ENCODE data around the gene SCARF2. TPM values are rescaled to one million over a fixed set of nuclear protein-coding genes. Genes with fewer than 3 reads are reported as not detected.

The SCARF2 gene
- total RNA-seq, 1 experiment from 2014 or later, result 10.8 TPM

DNA sequence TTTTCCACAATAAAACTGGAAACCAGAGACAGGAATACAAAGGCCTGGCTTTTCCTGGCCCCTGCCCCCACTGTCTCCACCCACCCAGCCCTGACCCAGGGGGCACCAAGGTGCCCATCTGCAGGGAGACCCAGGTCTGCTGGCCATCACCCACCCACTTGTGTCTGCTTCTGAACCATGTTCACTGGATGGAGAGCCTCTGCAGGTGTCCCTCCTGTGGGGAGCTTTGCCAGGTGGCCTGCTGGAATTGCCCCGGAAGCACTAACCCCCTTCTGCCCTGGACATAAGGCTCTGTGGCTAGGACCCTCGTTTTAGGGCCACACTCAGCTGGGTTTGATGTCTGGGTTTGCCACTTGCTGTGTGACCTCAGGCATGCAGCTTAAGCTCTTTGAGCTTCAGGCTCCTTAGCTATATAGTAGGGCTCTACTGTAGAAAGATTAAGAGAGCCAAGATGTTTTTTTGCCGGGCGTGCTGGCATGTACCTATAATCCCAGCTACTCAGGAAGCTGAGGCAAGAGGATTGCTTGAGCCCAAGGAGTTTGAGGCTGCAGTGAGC lies 3.9 kb downstream of the SCARF2 start:
- Histone ChIP-seq H3K23me2 (ENCODE audit: insufficient read length, low read depth, low read length, poor library complexity, severe bottlenecking) (peaks cover 24% of the 10 kb centered on the region), H3K9me3 (ENCODE audit: control insufficient read depth, low read depth, low read length) (no peaks in the 10 kb centered on the region), H3K79me1 (ENCODE audit: insufficient read depth, low read depth, low read length, poor library complexity, severe bottlenecking) (no peaks in the 10 kb centered on the region), H3K23ac (ENCODE audit: insufficient read length, low read depth, low read length) (no peak overlapping the region), H3K14ac (ENCODE audit: insufficient read depth, low read length) (no peak overlapping the region), H3K18ac (ENCODE audit: insufficient read length, low read depth, low read length) (no peak overlapping the region), H2BK5ac (ENCODE audit: insufficient read length, low read length) (no peak overlapping the region), H3K56ac (ENCODE audit: insufficient read length, low read depth, low read length) (no peak overlapping the region), H2AFZ (ENCODE audit: low read length) (no peak overlapping the region), H2BK20ac (ENCODE audit: low read depth, low read length, poor library complexity, severe bottlenecking) (no peak overlapping the region), H3T11ph (ENCODE audit: low read length) (no peak overlapping the region), H2AK5ac (ENCODE audit: insufficient read length, low read length) (no peak overlapping the region), H3K27me3 (ENCODE audit: insufficient read depth, low read length) (peaks cover 10% of the 10 kb centered on the region; the same call in 1 of the 2 replicates), H2BK15ac (ENCODE audit: low read depth, low read length) (no peak overlapping the region), H4K5ac (ENCODE audit: insufficient read length, low read depth, low read length) (no peak overlapping the region), H4K20me1 (ENCODE audit: control insufficient read depth, insufficient read depth, insufficient read length) (peaks cover 3% of the 10 kb centered on the region), H4K91ac (ENCODE audit: insufficient read length, low read depth, low read length) (no peak overlapping the region), H3K4ac (ENCODE audit: low read depth, low read length) (no peak overlapping the region), H3K27ac (ENCODE audit: insufficient read length, low read depth, low read length) (no peak overlapping the region), H2BK120ac (ENCODE audit: low read depth, low read length, poor library complexity, severe bottlenecking) (no peak overlapping the region), H3K4me2 (ENCODE audit: insufficient read depth, insufficient read length, low read length) (no peak overlapping the region), H3K9ac (ENCODE audit: extremely low read depth, insufficient read length, low read length) (no peak overlapping the region), H2BK12ac (ENCODE audit: insufficient read length, low read depth, low read length) (no peak overlapping the region), H4K8ac (replicated peaks; ENCODE audit: insufficient read length, low read depth, low read length) (no peak overlapping the region), H3K4me1 (ENCODE audit: insufficient read depth, low read length) (0 out of 2 replicates have a peak, but pooled peaks cover 2% of the 10 kb centered on the region), H3K79me2 (ENCODE audit: insufficient read depth, low read length) (no peaks in the 10 kb centered on the region)
- DNase-seq, result no peak
- Mint-ChIP-seq H3K4me1 (peaks cover 17 to 24% of the 10 kb centered on the region in 2 experiments), H3K27me3 (ENCODE audit: low read depth) (peaks cover 87% of the 10 kb centered on the region), H3K36me3 (ENCODE audit: insufficient read depth in 1 of 3, low read depth in 3 of 3) (peaks cover 0 to 9% (median 5%) of the 10 kb centered on the region in 3 experiments; a peak in 5 of 7 replicates), H3K4me3 (0 out of 5 replicates have a peak overlapping the region, but pooled peaks of 1 of the 2 experiments have one; percentile 27), H3K9me3 (no peaks in the 10 kb centered on the region), H3K27ac (no peak overlapping the region)
- WGBS (ENCODE audit: extremely low coverage, insufficient read length, low lambda C conversion rate), result no CpG with 5 or more reads among the region's 4 CpGs
- no peak for TF ChIP-seq CTCF (conservative IDR thresholded peaks at IDR 0.05)
